ENCODE data around the gene TOX3. TPM values are rescaled to one million over a fixed set of nuclear protein-coding genes. Genes with fewer than 3 reads are reported as not detected.

Gene TOX3
- polyA plus RNA-seq (2012; rRNA removed), result not detected in 2 replicates
- not detected in 2 replicates for polyA plus RNA-seq (2012; cell fraction: cytosol; rRNA removed)
- not detected in 2 replicates for polyA plus RNA-seq (2012; cell fraction: nucleus; rRNA removed)

DNA sequence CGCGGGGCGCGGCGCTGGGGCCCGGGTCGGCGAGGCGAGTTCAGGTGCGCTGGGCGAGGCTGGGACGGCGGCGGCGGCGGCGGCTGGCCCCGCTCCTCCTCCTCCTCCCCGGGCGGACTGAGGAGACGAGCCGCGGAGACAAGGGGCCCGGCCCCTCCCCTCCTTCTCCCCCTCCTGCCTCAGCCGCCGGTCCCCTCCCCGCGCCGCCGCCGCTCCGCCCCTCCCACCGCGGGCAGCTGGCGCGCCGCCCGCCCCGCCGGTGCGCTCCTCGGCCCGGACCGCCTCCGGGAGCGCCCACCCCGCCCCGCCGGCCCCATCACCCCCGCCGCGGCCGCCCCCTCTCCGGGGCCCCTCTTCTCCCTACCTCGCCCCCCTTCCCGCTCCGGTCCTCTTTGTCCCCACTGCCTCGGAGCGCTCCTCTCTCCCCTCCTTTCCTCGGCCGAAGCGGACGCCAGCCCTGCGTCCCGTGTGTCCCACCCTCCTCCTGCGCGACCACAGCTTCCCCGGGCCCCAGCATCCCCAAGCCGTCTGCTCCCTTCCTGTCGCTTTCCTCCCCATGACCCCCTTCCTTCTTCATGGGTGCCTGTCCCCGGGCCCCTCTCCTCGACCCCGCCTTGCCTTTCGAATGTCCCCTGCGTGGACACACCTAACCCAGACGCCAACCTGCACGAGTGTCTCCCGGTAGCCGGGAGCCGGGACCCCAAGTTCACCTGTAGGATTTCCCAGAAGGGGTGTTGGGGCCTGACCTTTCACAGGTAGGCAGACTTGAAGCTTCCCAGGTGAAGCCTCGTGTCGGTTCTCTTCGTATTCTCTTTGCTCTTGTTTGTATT is at the start of gene TOX3:
TOX3 (minus strand) TSS at position 140 of the 830 bp plus-strand sequence. CDS start 420 bp downstream, outside the sequence.
- 9% methylated on average over 34 of the region's 83 CpGs for WGBS (ENCODE audit: low lambda C conversion rate)
- DNase-seq, result peak; percentile 48
- TF ChIP-seq RCOR1 (IDR thresholded peaks at IDR 0.05; ENCODE audit: low read length) (no peak), RAD21 (IDR thresholded peaks at IDR 0.05; ENCODE audit: low read length) (no peak), JUND (IDR thresholded peaks at IDR 0.05) (no peak), NRF1 (IDR thresholded peaks at IDR 0.05; ENCODE audit: low read depth, low read length) (no peak), NFIC (IDR thresholded peaks at IDR 0.05; ENCODE audit: borderline replicate concordance) (no peak), YY1 (IDR thresholded peaks at IDR 0.05; ENCODE audit: low read depth) (no peak), EZH2phosphoT487 (IDR thresholded peaks at IDR 0.05; ENCODE audit: borderline replicate concordance, low read depth) (no peak), GATA2 (CRISPR knock-in tag; IDR thresholded peaks at IDR 0.05) (no peak), POLR2AphosphoS5 (IDR thresholded peaks at IDR 0.05; ENCODE audit: low read depth, low read length) (no peak)
- TF ChIP-seq, protein P1, sequence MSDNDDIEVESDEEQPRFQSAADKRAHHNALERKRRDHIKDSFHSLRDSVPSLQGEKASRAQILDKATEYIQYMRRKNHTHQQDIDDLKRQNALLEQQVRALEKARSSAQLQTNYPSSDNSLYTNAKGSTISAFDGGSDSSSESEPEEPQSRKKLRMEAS (IDR thresholded peaks at IDR 0.05; ENCODE audit: low read depth), result no peak
- TF ChIP-seq, protein P2, sequence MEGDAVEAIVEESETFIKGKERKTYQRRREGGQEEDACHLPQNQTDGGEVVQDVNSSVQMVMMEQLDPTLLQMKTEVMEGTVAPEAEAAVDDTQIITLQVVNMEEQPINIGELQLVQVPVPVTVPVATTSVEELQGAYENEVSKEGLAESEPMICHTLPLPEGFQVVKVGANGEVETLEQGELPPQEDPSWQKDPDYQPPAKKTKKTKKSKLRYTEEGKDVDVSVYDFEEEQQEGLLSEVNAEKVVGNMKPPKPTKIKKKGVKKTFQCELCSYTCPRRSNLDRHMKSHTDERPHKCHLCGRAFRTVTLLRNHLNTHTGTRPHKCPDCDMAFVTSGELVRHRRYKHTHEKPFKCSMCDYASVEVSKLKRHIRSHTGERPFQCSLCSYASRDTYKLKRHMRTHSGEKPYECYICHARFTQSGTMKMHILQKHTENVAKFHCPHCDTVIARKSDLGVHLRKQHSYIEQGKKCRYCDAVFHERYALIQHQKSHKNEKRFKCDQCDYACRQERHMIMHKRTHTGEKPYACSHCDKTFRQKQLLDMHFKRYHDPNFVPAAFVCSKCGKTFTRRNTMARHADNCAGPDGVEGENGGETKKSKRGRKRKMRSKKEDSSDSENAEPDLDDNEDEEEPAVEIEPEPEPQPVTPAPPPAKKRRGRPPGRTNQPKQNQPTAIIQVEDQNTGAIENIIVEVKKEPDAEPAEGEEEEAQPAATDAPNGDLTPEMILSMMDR (IDR thresholded peaks at IDR 0.05), result no peak
- TF ChIP-seq, protein P3, sequence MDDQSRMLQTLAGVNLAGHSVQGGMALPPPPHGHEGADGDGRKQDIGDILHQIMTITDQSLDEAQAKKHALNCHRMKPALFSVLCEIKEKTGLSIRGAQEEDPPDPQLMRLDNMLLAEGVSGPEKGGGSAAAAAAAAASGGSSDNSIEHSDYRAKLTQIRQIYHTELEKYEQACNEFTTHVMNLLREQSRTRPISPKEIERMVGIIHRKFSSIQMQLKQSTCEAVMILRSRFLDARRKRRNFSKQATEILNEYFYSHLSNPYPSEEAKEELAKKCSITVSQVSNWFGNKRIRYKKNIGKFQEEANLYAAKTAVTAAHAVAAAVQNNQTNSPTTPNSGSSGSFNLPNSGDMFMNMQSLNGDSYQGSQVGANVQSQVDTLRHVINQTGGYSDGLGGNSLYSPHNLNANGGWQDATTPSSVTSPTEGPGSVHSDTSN (IDR thresholded peaks at IDR 0.05), result no peak
- TF ChIP-seq, protein P4, sequence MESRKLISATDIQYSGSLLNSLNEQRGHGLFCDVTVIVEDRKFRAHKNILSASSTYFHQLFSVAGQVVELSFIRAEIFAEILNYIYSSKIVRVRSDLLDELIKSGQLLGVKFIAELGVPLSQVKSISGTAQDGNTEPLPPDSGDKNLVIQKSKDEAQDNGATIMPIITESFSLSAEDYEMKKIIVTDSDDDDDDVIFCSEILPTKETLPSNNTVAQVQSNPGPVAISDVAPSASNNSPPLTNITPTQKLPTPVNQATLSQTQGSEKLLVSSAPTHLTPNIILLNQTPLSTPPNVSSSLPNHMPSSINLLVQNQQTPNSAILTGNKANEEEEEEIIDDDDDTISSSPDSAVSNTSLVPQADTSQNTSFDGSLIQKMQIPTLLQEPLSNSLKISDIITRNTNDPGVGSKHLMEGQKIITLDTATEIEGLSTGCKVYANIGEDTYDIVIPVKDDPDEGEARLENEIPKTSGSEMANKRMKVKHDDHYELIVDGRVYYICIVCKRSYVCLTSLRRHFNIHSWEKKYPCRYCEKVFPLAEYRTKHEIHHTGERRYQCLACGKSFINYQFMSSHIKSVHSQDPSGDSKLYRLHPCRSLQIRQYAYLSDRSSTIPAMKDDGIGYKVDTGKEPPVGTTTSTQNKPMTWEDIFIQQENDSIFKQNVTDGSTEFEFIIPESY (IDR thresholded peaks at IDR 0.05; ENCODE audit: borderline replicate concordance, low read depth), result no peak
- Histone ChIP-seq H3F3A (replicated peaks; ENCODE audit: insufficient read depth) (no peaks in the 10 kb centered on the region), H3K27me3 (ENCODE audit: insufficient read depth) (peaks cover 18% of the 10 kb centered on the region; the same call in 1 of the 2 replicates), H3K4me3 (ENCODE audit: low read depth in 2 of 2, low read length in 1 of 2) (no peak within 1 kb of the TSS), H4K20me1 (ENCODE audit: insufficient read depth) (no peaks in the 10 kb centered on the region), H2AFZ (ENCODE audit: low read depth) (no peak within 1 kb of the TSS), H3K27ac (ENCODE audit: low read depth in 2 of 2, low read length in 1 of 2) (no peak within 1 kb of the TSS), H3K36me3 (replicated peaks in 1 of 2; ENCODE audit: control insufficient read depth in 1 of 2, insufficient read depth in 2 of 2, low read length in 1 of 2) (no peaks in the 10 kb centered on the region), H3K4me1 (ENCODE audit: control insufficient read depth in 1 of 2, insufficient read depth in 2 of 2, low read depth in 1 of 2, low read length in 1 of 2) (no peaks in the 10 kb centered on the region), H3K9me2 (no peaks in the 10 kb centered on the region), H3K4me2 (peak within 1 kb of the TSS; percentile 28; the same call in 1 of the 2 replicates), H3K9me3 (no peaks in the 10 kb centered on the region), H3K79me2 (ENCODE audit: insufficient read depth) (no peaks in the 10 kb centered on the region), H3K9ac (no peak within 1 kb of the TSS)
- ChIA-PET POLR2A (no interaction called here), CTCF (no interaction called here)
